Thymus (tissue), 2 donors: Measurements from ENCODE around the gene SLC51A. TPM values are rescaled to one million over a fixed set of nuclear protein-coding genes. Genes with fewer than 3 reads are reported as not detected.

ENCODE experiments used
- polyA plus RNA-seq: library from polyadenylated mRNA; stranded (reverse); fragments of 200-250 nt; gene quantifications from one replicate; pipeline ENCODE4 v1.2.3, GENCODE V29; 2013
- total RNA-seq: library from RNA; stranded (reverse); fragments of 120-200 nt; gene quantifications from one replicate; pipeline ENCODE4 v1.2.4, GENCODE V29; 2013
- donor health status: healthy.

The SLC51A gene
- total and polyA plus RNA-seq, 2 donors: 0.66 to 2.1 TPM

Other genes with a start within 250 kb of the SLC51A start
- gene TFRC, start 134.4 kb upstream of the SLC51A start, total RNA-seq: 48.2 TPM
- gene TFRC, start 134.4 kb upstream of the SLC51A start, polyA plus RNA-seq: 32.0 TPM
- gene ZDHHC19, start 5.1 kb upstream of the SLC51A start, total RNA-seq: 0.19 TPM
- gene ZDHHC19, start 5.1 kb upstream of the SLC51A start, polyA plus RNA-seq: 0.68 TPM
- gene PCYT1A, start 71.2 kb downstream of the SLC51A start, total RNA-seq: 23.3 TPM
- gene PCYT1A, start 71.2 kb downstream of the SLC51A start, polyA plus RNA-seq: 18.9 TPM
- gene DYNLT2B, start 101.7 kb downstream of the SLC51A start, total RNA-seq: 23.9 TPM
- 41.0 TPM for gene DYNLT2B, start 101.7 kb downstream of the SLC51A start, polyA plus RNA-seq
- gene TM4SF19, start 121.9 kb downstream of the SLC51A start, total RNA-seq: 0.05 TPM
- gene TM4SF19, start 121.9 kb downstream of the SLC51A start, polyA plus RNA-seq: 0.46 TPM
- gene UBXN7, start 215.9 kb downstream of the SLC51A start, total RNA-seq: 10.9 TPM
- gene UBXN7, start 215.9 kb downstream of the SLC51A start, polyA plus RNA-seq: 20.7 TPM